ENCODE data around the gene GADL1. TPM values are rescaled to one million over a fixed set of nuclear protein-coding genes. Genes with fewer than 3 reads are reported as not detected.
A peak's percentile ranks its signal among the peaks of the same experiment; 100 is the strongest.

Gene GADL1
- total RNA-seq, 3 donors from 2014 or later: not detected

- ATAC-seq: no peak
- Histone ChIP-seq H3K4me3 (no peak overlapping the region), H3K9me3 (no peaks in the 10 kb centered on the region), H3K36me3 (ENCODE audit: low read depth) (no peaks in the 10 kb centered on the region), H3K4me1 (ENCODE audit: low read depth) (no peaks in the 10 kb centered on the region)
- intact Hi-C loops (cut with DNase I, micrococcal nuclease): no loop called here
- DNase-seq: no peak
- TF ChIP-seq, protein P1, sequence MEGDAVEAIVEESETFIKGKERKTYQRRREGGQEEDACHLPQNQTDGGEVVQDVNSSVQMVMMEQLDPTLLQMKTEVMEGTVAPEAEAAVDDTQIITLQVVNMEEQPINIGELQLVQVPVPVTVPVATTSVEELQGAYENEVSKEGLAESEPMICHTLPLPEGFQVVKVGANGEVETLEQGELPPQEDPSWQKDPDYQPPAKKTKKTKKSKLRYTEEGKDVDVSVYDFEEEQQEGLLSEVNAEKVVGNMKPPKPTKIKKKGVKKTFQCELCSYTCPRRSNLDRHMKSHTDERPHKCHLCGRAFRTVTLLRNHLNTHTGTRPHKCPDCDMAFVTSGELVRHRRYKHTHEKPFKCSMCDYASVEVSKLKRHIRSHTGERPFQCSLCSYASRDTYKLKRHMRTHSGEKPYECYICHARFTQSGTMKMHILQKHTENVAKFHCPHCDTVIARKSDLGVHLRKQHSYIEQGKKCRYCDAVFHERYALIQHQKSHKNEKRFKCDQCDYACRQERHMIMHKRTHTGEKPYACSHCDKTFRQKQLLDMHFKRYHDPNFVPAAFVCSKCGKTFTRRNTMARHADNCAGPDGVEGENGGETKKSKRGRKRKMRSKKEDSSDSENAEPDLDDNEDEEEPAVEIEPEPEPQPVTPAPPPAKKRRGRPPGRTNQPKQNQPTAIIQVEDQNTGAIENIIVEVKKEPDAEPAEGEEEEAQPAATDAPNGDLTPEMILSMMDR (IDR thresholded peaks at IDR 0.05): no peak
These were observed 171.2 kb downstream of the GADL1 start for GRCh38 chr3:30723211-30723610.

GRCh38 chr3:30721314-30721634 is 173.2 kb downstream of the GADL1 start:
- H3K4me3 ChIP-seq: no peak overlapping the region
- intact Hi-C loops (cut with DNase I, micrococcal nuclease): no loop called here
- TF ChIP-seq, protein P1 (IDR thresholded peaks at IDR 0.05): no peak
- no peaks in the 10 kb centered on the region for H3K4me1 ChIP-seq (ENCODE audit: low read depth)
- ATAC-seq (no peak), DNase-seq (no peak)
- no peaks in the 10 kb centered on the region for H3K36me3 ChIP-seq (ENCODE audit: low read depth)
- H3K9me3 ChIP-seq: no peaks in the 10 kb centered on the region

DNA sequence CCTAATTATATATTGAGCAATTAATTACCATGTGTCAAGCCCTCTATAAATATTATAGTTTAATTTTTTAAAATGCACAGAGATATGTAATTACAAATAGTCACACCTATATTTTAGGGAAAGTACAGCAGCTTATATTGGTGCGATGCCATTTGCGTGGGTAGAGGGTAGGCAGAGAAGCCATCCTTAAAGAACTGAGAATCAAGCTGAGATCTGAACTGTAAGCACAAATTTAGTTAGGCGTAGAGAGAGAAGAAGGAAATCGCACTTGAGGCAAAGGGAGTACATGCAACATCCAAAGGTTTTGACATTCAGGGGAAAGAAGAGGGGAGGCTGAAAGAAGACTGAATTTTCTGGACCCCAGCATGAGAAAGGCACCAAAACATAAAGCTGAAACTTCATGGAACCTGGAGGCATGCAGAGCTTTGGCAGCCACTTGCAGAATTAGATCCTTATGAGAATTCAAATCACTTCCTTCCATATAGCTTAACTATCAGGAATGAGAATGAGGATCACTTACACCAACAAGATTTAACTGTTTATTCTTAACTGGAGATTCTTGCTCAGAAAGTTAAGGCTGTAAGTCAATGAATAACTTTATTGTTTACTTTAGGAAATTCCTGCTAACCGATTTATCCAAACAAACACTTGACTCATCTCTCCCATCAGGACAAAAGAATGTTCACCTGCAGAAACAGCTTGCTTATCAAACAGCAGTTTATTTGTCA is 173.7 kb downstream of the GADL1 start:
- TF ChIP-seq, protein P1 (IDR thresholded peaks at IDR 0.05): no peak
- ATAC-seq (peak; percentile 58), DNase-seq (no peak)
- Histone ChIP-seq H3K36me3 (ENCODE audit: low read depth) (no peaks in the 10 kb centered on the region), H3K4me1 (ENCODE audit: low read depth) (no peaks in the 10 kb centered on the region), H3K4me3 (no peak overlapping the region), H3K9me3 (no peaks in the 10 kb centered on the region)
- intact Hi-C loops (cut with DNase I, micrococcal nuclease): no loop called here

DNA sequence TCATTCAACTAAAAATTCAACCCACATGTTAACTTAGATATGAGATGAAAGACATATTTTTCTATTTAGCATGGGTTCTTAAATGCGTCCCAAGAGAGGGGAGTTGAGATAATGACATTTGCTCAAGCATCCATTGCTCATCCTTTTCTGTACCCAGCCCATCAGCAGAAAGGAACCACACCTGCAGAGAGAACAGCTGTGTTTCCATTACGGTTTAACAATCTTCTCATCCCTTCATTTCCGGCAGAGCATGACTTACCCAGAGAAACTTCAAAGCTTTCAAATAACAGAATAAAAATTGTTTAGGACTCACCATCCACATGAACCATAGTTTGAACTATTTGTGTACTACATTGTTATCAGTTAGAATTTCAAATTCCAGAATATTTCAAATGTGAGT is 174.9 kb downstream of the GADL1 start:
- TF ChIP-seq, protein P1 (IDR thresholded peaks at IDR 0.05): no peak
- Histone ChIP-seq H3K9me3 (no peaks in the 10 kb centered on the region), H3K4me1 (ENCODE audit: low read depth) (no peaks in the 10 kb centered on the region), H3K4me3 (no peak overlapping the region), H3K36me3 (ENCODE audit: low read depth) (no peaks in the 10 kb centered on the region)
- DNase-seq (no peak), ATAC-seq (no peak)
- intact Hi-C loops (cut with DNase I, micrococcal nuclease): no loop called here

DNA sequence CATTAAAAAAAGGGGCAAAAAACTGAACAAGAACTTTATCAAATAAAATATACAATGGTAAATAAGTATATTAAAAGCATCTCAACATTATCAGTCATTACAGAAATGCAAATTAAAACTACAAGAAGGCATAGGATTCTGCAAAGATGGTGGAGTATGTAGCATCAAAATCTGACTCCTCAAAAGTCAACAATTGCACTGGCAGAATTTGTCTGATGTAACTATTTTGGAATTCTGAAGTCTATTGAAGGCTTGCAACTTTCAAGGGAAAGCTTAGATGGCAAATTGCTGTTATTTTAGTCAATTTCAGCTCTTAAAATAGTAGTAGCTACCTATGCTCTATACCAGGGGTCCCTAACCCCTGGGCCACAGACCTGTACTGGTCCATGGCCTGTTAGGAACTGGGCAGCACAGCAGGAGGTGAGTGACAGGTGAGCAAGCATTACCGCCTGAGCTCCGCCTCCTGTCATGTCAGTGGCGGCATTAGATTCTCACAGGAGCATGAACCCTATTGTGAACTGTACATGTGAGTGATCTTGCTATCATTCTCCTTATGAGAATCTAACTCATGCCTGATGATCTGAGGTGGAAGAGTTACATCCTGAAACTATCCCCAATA is 180.5 kb downstream of the GADL1 start:
- no peak for ATAC-seq
- intact Hi-C loops (cut with DNase I, micrococcal nuclease): no loop called here

More for the DNA sequence above, 180.5 kb downstream of the GADL1 start:
- Histone ChIP-seq H3K36me3 (ENCODE audit: low read depth) (no peaks in the 10 kb centered on the region), H3K9me3 (no peaks in the 10 kb centered on the region), H3K4me3 (no peak overlapping the region), H3K4me1 (ENCODE audit: low read depth) (peaks cover 13% of the 10 kb centered on the region)
- TF ChIP-seq, protein P1 (IDR thresholded peaks at IDR 0.05): no peak
- DNase-seq: no peak

All from mucosa of descending colon (tissue), 3 donors.